ENCODE measurements around the gene HAPLN3. TPM values are rescaled to one million over a fixed set of nuclear protein-coding genes. Genes with fewer than 3 reads are reported as not detected.

Gene HAPLN3
- polyA plus RNA-seq, 1 donor from 2014 or later, result not detected

DNA sequence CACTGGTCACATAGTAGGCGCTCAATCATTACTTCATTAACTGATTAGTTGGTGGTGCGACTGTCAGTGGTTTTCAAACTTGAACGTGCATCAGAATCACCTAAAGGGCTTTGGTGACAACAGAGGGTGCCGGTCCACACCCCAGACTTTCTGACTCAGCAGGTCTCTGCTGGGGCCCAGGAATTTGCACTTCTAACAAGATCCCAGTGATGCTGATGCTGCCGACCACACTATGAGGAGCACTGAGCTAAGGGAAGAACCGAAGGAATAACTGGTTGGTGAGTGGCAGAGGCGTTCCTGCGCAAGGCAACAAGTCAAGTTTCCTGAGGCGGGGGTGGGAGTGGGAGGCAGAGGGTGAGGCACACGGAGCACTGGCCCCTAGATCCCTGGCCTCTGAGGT is 18.8 kb downstream of the HAPLN3 start:
- Histone ChIP-seq H3K9ac (ENCODE audit: low read length) (no peak overlapping the region), H3K9me2 (ENCODE audit: insufficient read depth, low read length) (no peaks in the 10 kb centered on the region), H3K4me2 (ENCODE audit: low read length) (no peak overlapping the region), H3K4me3 (ENCODE audit: low read length) (no peak overlapping the region), H3K27me3 (ENCODE audit: insufficient read depth, low read depth, low read length) (no peaks in the 10 kb centered on the region), H3K79me2 (replicated peaks; ENCODE audit: insufficient read depth, low read length) (no peaks in the 10 kb centered on the region), H3F3A (ENCODE audit: insufficient read depth, low read length, poor library complexity, severe bottlenecking) (no peaks in the 10 kb centered on the region), H3K9me3 (ENCODE audit: low read length) (no peaks in the 10 kb centered on the region), H3K27ac (ENCODE audit: low read length) (no peak overlapping the region), H3K36me3 (ENCODE audit: insufficient read depth, low read length) (no peaks in the 10 kb centered on the region), H2AFZ (ENCODE audit: low read depth, low read length) (no peak overlapping the region), H4K20me1 (ENCODE audit: insufficient read depth) (no peaks in the 10 kb centered on the region)
- TF ChIP-seq EZH2 (IDR thresholded peaks at IDR 0.05; ENCODE audit: borderline replicate concordance, insufficient read depth, low read length, poor library complexity, severe bottlenecking), result no peak
- no peak for TF ChIP-seq EP300 (conservative IDR thresholded peaks at IDR 0.05; ENCODE audit: poor library complexity, severe bottlenecking)
- no peak for TF ChIP-seq SMC3 (conservative IDR thresholded peaks at IDR 0.05; ENCODE audit: poor library complexity)
- no peak for TF ChIP-seq MXI1 (conservative IDR thresholded peaks at IDR 0.05; ENCODE audit: poor library complexity, severe bottlenecking)
- no peak for TF ChIP-seq RAD21 (conservative IDR thresholded peaks at IDR 0.05)
- TF ChIP-seq CTCF (IDR thresholded peaks at IDR 0.05; ENCODE audit: poor library complexity, severe bottlenecking), result no peak
- TF ChIP-seq TAF1 (IDR thresholded peaks at IDR 0.05; ENCODE audit: low read depth), result no peak
- no peak for TF ChIP-seq REST (IDR thresholded peaks at IDR 0.05; ENCODE audit: borderline replicate concordance)
- no peak for TF ChIP-seq POLR2AphosphoS5 (IDR thresholded peaks at IDR 0.05)

DNA sequence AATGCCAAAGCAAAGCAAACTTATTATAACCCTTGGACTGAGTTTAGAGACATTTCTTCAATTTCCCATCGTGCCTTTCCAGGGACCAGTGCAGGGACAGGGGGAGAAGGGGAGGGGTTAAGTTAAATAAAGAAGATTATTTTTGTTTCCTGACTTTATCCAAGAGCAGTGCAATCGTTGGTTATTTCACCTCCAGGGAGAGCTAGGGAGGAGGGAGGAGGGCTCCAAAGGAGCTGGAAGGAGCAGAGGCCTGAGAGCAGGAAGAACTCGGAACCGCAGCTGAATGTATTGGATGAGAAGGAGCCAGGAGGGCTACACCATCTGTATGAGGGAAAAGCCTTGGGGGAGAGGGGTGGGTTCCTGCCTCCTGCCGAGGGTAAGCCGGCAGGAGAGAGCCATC is 20.7 kb downstream of the HAPLN3 start:
- H3K9me2 ChIP-seq (ENCODE audit: insufficient read depth, low read length), result no peaks in the 10 kb centered on the region
- H3K79me2 ChIP-seq (replicated peaks; ENCODE audit: insufficient read depth, low read length), result no peaks in the 10 kb centered on the region
- no peaks in the 10 kb centered on the region for H3F3A ChIP-seq (ENCODE audit: insufficient read depth, low read length, poor library complexity, severe bottlenecking)
- H3K9ac ChIP-seq (ENCODE audit: low read length), result no peak overlapping the region
- no peak overlapping the region for H2AFZ ChIP-seq (ENCODE audit: low read depth, low read length)
- H3K27ac ChIP-seq (ENCODE audit: low read length), result no peak overlapping the region
- H3K4me3 ChIP-seq (ENCODE audit: low read length), result no peak overlapping the region
- no peaks in the 10 kb centered on the region for H4K20me1 ChIP-seq (ENCODE audit: insufficient read depth)
- H3K4me2 ChIP-seq (ENCODE audit: low read length), result no peak overlapping the region
- TF ChIP-seq CTCF (IDR thresholded peaks at IDR 0.05; ENCODE audit: poor library complexity, severe bottlenecking) (no peak), RAD21 (conservative IDR thresholded peaks at IDR 0.05) (no peak), POLR2AphosphoS5 (IDR thresholded peaks at IDR 0.05) (no peak), REST (IDR thresholded peaks at IDR 0.05; ENCODE audit: borderline replicate concordance) (no peak), MXI1 (conservative IDR thresholded peaks at IDR 0.05; ENCODE audit: poor library complexity, severe bottlenecking) (no peak), EP300 (conservative IDR thresholded peaks at IDR 0.05; ENCODE audit: poor library complexity, severe bottlenecking) (no peak), EZH2 (IDR thresholded peaks at IDR 0.05; ENCODE audit: borderline replicate concordance, insufficient read depth, low read length, poor library complexity, severe bottlenecking) (no peak), SMC3 (conservative IDR thresholded peaks at IDR 0.05; ENCODE audit: poor library complexity) (no peak), TAF1 (IDR thresholded peaks at IDR 0.05; ENCODE audit: low read depth) (no peak)
- H3K9me3 ChIP-seq (ENCODE audit: low read length), result no peaks in the 10 kb centered on the region
- no peaks in the 10 kb centered on the region for H3K36me3 ChIP-seq (ENCODE audit: insufficient read depth, low read length)
- no peaks in the 10 kb centered on the region for H3K27me3 ChIP-seq (ENCODE audit: insufficient read depth, low read depth, low read length)

Measured in neural cell (in vitro differentiated cells).